PC-3 (cell line): Measurements from ENCODE around the gene STARD9.

Experiments
- CTCF ChIP-seq: fragments of 300-600 bp; sonication (generic); conservative IDR thresholded peaks from 2 replicates; pipeline ENCODE4 v1.5.1; 2017; ENCODE audit warnings: antibody characterized with exemption, low read depth, mild to moderate bottlenecking, low read length
- EZH2 ChIP-seq: fragments of 300-600 bp; sonication (generic); IDR thresholded peaks from one replicate; pipeline ENCODE4 v1.6.1; 2017; ENCODE audit warnings: antibody characterized with exemption, mild to moderate bottlenecking, low read length; ENCODE audit not compliant: unreplicated experiment

- TF ChIP-seq CTCF = no peak
- no peak for TF ChIP-seq EZH2
Measured at GRCh38 chr15:42608752-42609488, 33.5 kb downstream of the STARD9 start.
